SK-N-SH treated with all-trans-retinoic acid at 6 μM for 48 hours (cell line): ENCODE data around the gene GPR42.
"Not testable (repeated sequence)": the region's sequence is repeated elsewhere in the genome, so short reads cannot be mapped to it uniquely, and the experiment has no call there.

Experiments used
- ATAC-seq: fragments of 200-7000 bp; cut with Tn5 transposase; 3 replicates; pipeline ENCODE4 v1.9.1; 2020; ENCODE audit warnings: mild to moderate bottlenecking, moderate library complexity
- BACH2 ChIP-seq: fragments of 250-450 bp; sonication (Bioruptor Pico); IDR thresholded peaks from 2 replicates; pipeline ENCODE4 v1.9.0; 2021; ENCODE audit warnings: mild to moderate bottlenecking, borderline replicate concordance
- CSDC2 ChIP-seq: fragments of 250-450 bp; sonication (Bioruptor Pico); IDR thresholded peaks from 2 replicates; pipeline ENCODE4 v1.5.0; 2020; ENCODE audit warnings: mild to moderate bottlenecking, moderate library complexity
- GLIS3 ChIP-seq: fragments of 250-450 bp; sonication (Bioruptor Pico); IDR thresholded peaks from 2 replicates; pipeline ENCODE4 v1.5.0; 2020; ENCODE audit warnings: mild to moderate bottlenecking, moderate library complexity
- ISL1 ChIP-seq: fragments of 250-450 bp; sonication (Bioruptor Pico); IDR thresholded peaks from 2 replicates; pipeline ENCODE4 v2.1.2; 2022; ENCODE audit warnings: mild to moderate bottlenecking, moderate library complexity
- OSR1 ChIP-seq: fragments of 250-450 bp; sonication (Bioruptor Pico); IDR thresholded peaks from 2 replicates; pipeline ENCODE4 v1.8.0; 2022; ENCODE audit warnings: moderate library complexity, mild to moderate bottlenecking, inconsistent platforms
- PPARA ChIP-seq: fragments of 250-450 bp; sonication (Bioruptor Pico); IDR thresholded peaks from 2 replicates; pipeline ENCODE4 v1.5.0; 2020; ENCODE audit warnings: mild to moderate bottlenecking, borderline replicate concordance
- RARB ChIP-seq: fragments of 250-450 bp; sonication (Bioruptor Pico); IDR thresholded peaks from 2 replicates; pipeline ENCODE4 v1.8.0; 2021; ENCODE audit warnings: mild to moderate bottlenecking, moderate library complexity
- SNAI2 ChIP-seq: fragments of 250-450 bp; sonication (Bioruptor Pico); IDR thresholded peaks from 2 replicates; pipeline ENCODE4 v1.5.0; 2020; ENCODE audit warnings: mild to moderate bottlenecking, moderate library complexity
- TOX ChIP-seq: fragments of 250-450 bp; sonication (Bioruptor Pico); IDR thresholded peaks from 2 replicates; pipeline ENCODE4 v1.8.0; 2021; ENCODE audit warnings: mild to moderate bottlenecking, moderate library complexity, borderline replicate concordance
- ZC3H10 ChIP-seq: fragments of 250-450 bp; sonication (Bioruptor Pico); IDR thresholded peaks from 2 replicates; pipeline ENCODE4 v1.5.1; 2021; ENCODE audit warnings: mild to moderate bottlenecking, moderate library complexity
- ZFP3 ChIP-seq: fragments of 250-450 bp; sonication (Bioruptor Pico); IDR thresholded peaks from 2 replicates; pipeline ENCODE4 v1.5.0; 2020; ENCODE audit warnings: mild to moderate bottlenecking, moderate library complexity
- ZFP30 ChIP-seq: fragments of 450-650 bp; formaldehyde crosslinking; IDR thresholded peaks from 2 replicates; pipeline ENCODE4 v1.5.0; 2022; ENCODE audit warnings: mild to moderate bottlenecking, moderate library complexity
- ZNF565 ChIP-seq: fragments of 450-650 bp; formaldehyde crosslinking; conservative IDR thresholded peaks from 2 replicates; pipeline ENCODE4 v1.5.0; 2020; ENCODE audit warnings: low read depth, mild to moderate bottlenecking, moderate library complexity
- ZNF70 ChIP-seq: fragments of 450-650 bp; formaldehyde crosslinking; IDR thresholded peaks from 2 replicates; pipeline ENCODE4 v1.5.0; 2020; ENCODE audit warnings: mild to moderate bottlenecking, moderate library complexity
- ZNF8 ChIP-seq: fragments of 450-650 bp; formaldehyde crosslinking; IDR thresholded peaks from 2 replicates; pipeline ENCODE4 v1.5.0; 2020; ENCODE audit warnings: mild to moderate bottlenecking, moderate library complexity
- TF ChIP-seq, protein P1 (sequence below): fragments of 250-450 bp; sonication (Bioruptor Pico); IDR thresholded peaks from 2 replicates; pipeline ENCODE4 v1.5.0; 2020; ENCODE audit warnings: mild to moderate bottlenecking, moderate library complexity
- TF ChIP-seq, protein P2 (sequence below): fragments of 250-450 bp; sonication (Bioruptor Pico); IDR thresholded peaks from 2 replicates; pipeline ENCODE4 v1.5.1; 2020; ENCODE audit warnings: low read depth, mild to moderate bottlenecking, moderate library complexity
- TF ChIP-seq, protein P3 (sequence below): fragments of 250-450 bp; sonication (Bioruptor Pico); IDR thresholded peaks from 2 replicates; pipeline ENCODE4 v1.5.1; 2021; ENCODE audit warnings: mild to moderate bottlenecking, moderate library complexity
- TF ChIP-seq, protein P4 (sequence below): fragments of 250-450 bp; sonication (Bioruptor Pico); IDR thresholded peaks from 2 replicates; pipeline ENCODE4 v1.8.0; 2020; ENCODE audit warnings: mild to moderate bottlenecking, moderate library complexity, borderline replicate concordance
- TF ChIP-seq, protein P5 (sequence below): fragments of 250-450 bp; sonication (Bioruptor Pico); IDR thresholded peaks from 2 replicates; pipeline ENCODE4 v1.8.0; 2021; ENCODE audit warnings: low read depth, mild to moderate bottlenecking, moderate library complexity, borderline replicate concordance

The GPR42 gene

DNA sequence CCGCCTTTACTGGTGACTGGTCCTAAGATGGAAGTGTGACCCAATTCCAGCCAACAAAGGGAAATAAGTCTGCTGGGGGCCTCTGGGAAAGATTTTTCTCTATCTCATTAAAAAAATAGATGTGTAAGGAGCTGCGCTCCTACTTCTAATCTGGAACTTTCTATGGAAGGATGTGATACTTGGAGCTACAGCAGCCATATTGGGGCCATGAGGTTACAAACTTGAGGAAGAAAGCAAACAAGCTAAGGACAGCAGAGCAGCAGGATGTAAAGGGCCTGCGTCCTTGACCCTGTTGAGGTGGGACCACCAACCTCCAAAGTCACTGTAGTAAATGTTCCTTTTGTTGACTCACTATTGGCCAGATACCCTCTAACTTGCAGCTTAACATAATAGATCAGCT is 7.5 kb downstream of the GPR42 start (continued):
- TF ChIP-seq, protein P1, sequence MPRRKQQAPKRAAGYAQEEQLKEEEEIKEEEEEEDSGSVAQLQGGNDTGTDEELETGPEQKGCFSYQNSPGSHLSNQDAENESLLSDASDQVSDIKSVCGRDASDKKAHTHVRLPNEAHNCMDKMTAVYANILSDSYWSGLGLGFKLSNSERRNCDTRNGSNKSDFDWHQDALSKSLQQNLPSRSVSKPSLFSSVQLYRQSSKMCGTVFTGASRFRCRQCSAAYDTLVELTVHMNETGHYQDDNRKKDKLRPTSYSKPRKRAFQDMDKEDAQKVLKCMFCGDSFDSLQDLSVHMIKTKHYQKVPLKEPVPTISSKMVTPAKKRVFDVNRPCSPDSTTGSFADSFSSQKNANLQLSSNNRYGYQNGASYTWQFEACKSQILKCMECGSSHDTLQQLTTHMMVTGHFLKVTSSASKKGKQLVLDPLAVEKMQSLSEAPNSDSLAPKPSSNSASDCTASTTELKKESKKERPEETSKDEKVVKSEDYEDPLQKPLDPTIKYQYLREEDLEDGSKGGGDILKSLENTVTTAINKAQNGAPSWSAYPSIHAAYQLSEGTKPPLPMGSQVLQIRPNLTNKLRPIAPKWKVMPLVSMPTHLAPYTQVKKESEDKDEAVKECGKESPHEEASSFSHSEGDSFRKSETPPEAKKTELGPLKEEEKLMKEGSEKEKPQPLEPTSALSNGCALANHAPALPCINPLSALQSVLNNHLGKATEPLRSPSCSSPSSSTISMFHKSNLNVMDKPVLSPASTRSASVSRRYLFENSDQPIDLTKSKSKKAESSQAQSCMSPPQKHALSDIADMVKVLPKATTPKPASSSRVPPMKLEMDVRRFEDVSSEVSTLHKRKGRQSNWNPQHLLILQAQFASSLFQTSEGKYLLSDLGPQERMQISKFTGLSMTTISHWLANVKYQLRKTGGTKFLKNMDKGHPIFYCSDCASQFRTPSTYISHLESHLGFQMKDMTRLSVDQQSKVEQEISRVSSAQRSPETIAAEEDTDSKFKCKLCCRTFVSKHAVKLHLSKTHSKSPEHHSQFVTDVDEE: no peak
- TF ChIP-seq, protein P2, sequence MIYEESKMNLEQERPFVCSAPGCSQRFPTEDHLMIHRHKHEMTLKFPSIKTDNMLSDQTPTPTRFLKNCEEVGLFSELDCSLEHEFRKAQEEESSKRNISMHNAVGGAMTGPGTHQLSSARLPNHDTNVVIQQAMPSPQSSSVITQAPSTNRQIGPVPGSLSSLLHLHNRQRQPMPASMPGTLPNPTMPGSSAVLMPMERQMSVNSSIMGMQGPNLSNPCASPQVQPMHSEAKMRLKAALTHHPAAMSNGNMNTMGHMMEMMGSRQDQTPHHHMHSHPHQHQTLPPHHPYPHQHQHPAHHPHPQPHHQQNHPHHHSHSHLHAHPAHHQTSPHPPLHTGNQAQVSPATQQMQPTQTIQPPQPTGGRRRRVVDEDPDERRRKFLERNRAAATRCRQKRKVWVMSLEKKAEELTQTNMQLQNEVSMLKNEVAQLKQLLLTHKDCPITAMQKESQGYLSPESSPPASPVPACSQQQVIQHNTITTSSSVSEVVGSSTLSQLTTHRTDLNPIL (CRISPR knock-in tag): no peak
- TF ChIP-seq GLIS3 (CRISPR knock-in tag) (no peak), CSDC2 (CRISPR knock-in tag) (no peak)

DNA sequence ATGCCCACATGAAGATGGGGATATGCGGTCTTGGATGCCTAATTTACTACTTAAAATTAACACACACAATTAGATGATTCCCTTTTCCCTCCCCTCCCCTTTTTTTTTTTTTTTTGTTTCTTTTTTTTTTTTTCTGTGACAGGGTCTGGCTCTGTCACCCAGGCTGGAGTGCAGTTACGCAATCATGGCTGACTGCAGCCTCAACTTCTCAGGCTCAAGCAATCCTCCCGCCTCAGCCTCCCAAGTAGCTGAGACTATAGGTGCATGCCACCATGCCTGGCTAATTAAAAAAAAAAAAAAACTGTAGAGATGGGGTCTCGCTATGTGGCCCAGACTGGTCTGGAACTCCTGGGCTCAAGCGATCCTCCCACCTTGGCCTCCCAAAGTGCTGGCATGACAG is 8.7 kb downstream of the GPR42 start:
- not testable (repeated sequence) for ATAC-seq

DNA sequence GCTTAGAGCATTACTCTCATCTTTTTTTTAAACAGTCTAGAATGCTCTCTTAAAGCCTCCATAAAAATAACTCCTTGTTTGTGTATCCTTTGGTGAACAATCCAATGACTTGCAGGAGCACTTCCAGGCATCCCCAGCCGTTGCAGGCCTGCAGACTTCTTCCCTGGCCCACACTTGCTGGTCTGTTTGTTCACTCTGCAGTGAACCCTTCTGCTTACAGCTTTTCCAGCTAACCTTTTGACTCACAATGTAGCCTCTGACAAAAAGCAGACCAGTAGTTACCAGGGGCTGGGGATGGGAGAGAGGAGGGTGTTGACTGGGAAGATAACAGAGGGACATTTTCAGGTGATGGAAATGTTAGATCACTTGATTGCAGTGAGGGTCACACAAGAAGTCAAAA is 9.1 kb downstream of the GPR42 start:
- no peak for ATAC-seq
- TF ChIP-seq, protein P3, sequence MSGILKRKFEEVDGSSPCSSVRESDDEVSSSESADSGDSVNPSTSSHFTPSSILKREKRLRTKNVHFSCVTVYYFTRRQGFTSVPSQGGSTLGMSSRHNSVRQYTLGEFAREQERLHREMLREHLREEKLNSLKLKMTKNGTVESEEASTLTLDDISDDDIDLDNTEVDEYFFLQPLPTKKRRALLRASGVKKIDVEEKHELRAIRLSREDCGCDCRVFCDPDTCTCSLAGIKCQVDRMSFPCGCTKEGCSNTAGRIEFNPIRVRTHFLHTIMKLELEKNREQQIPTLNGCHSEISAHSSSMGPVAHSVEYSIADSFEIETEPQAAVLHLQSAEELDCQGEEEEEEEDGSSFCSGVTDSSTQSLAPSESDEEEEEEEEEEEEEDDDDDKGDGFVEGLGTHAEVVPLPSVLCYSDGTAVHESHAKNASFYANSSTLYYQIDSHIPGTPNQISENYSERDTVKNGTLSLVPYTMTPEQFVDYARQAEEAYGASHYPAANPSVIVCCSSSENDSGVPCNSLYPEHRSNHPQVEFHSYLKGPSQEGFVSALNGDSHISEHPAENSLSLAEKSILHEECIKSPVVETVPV (CRISPR knock-in tag): no peak
- TF ChIP-seq SNAI2 (CRISPR knock-in tag) (no peak), TOX (CRISPR knock-in tag) (no peak), ISL1 (no peak), ZNF565 (CRISPR knock-in tag) (no peak), ZFP3 (CRISPR knock-in tag) (no peak), RARB (CRISPR knock-in tag) (no peak), GLIS3 (CRISPR knock-in tag) (no peak), ZC3H10 (CRISPR knock-in tag) (no peak), PPARA (no peak), ZFP30 (CRISPR knock-in tag) (no peak), CSDC2 (CRISPR knock-in tag) (no peak), OSR1 (CRISPR knock-in tag) (no peak)
- TF ChIP-seq, protein P4, sequence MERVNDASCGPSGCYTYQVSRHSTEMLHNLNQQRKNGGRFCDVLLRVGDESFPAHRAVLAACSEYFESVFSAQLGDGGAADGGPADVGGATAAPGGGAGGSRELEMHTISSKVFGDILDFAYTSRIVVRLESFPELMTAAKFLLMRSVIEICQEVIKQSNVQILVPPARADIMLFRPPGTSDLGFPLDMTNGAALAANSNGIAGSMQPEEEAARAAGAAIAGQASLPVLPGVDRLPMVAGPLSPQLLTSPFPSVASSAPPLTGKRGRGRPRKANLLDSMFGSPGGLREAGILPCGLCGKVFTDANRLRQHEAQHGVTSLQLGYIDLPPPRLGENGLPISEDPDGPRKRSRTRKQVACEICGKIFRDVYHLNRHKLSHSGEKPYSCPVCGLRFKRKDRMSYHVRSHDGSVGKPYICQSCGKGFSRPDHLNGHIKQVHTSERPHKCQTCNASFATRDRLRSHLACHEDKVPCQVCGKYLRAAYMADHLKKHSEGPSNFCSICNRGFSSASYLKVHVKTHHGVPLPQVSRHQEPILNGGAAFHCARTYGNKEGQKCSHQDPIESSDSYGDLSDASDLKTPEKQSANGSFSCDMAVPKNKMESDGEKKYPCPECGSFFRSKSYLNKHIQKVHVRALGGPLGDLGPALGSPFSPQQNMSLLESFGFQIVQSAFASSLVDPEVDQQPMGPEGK (CRISPR knock-in tag): no peak
- TF ChIP-seq, protein P1: no peak
- TF ChIP-seq, all 23 proteins: peak for 0

DNA sequence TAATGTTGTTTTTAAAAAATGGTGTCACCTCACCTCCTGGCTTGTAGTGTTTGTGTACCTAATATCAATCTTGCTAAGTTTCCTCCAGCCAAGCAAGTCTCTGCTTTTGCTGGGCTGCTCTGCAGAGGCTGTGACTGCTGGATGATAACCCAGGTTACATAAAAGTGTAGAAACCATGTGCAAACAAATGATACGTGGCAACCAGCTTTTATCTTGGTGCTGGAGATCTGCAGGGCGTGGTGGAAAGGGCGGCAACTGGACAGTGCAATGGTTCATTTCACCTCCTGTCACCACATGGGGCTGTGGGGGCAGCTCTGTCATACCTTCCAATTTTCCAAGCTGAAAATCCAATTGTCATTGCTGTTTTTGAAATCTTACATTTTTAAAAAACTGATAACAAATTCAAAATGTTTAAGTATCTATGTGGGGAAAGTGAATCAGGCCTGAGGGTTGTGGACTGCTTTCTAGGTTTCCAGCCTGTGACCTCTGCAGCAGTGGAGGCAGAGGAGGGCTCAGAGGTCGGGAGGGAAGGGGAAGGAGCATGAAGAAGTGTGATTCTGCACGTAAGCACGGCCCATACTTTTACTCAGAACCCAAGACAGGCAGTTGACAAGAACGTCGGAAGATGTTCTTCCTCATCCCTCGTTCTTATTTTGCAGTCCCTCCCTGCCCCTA is 9.7 kb downstream of the GPR42 start:
- ATAC-seq: no peak
- TF ChIP-seq SNAI2 (CRISPR knock-in tag) (no peak), BACH2 (no peak), ZNF70 (CRISPR knock-in tag) (no peak), ZNF8 (CRISPR knock-in tag) (no peak), TOX (CRISPR knock-in tag) (no peak), OSR1 (CRISPR knock-in tag) (no peak), GLIS3 (CRISPR knock-in tag) (no peak), RARB (CRISPR knock-in tag) (no peak)
- TF ChIP-seq, protein P5, sequence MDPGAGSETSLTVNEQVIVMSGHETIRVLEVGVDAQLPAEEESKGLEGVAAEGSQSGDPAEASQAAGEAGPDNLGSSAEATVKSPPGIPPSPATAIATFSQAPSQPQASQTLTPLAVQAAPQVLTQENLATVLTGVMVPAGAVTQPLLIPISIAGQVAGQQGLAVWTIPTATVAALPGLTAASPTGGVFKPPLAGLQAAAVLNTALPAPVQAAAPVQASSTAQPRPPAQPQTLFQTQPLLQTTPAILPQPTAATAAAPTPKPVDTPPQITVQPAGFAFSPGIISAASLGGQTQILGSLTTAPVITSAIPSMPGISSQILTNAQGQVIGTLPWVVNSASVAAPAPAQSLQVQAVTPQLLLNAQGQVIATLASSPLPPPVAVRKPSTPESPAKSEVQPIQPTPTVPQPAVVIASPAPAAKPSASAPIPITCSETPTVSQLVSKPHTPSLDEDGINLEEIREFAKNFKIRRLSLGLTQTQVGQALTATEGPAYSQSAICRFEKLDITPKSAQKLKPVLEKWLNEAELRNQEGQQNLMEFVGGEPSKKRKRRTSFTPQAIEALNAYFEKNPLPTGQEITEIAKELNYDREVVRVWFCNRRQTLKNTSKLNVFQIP: no peak
- TF ChIP-seq, protein P4 (CRISPR knock-in tag): no peak
- TF ChIP-seq, all 23 proteins: peak for 0
